Amniotic epithelial cell (primary cell): ENCODE measurements around the gene FRMD5.

Experiments
- DNase-seq: peaks from one replicate; pipeline ENCODE4 v3.0.0-alpha.2; 2010; ENCODE audit warnings: low read depth

FRMD5 gene

DNA sequence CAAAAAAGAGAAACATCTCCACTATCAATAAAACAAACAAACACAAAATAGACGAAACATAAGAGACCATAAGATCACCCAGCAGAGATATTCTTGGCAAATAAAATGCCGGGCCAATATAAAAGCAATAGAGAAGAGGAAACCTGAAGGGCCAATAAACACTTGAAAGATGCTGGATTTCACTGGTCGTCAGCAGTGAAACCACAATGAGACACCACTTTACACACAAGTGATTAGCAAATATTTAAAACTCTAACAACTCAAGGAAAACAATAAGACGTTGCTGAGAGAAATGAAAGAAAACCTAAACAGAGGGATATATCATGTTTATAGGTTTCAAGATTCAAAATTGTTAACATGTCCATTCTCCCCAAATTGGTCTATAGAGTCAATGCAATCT lies 219.7 kb downstream of the FRMD5 start:
- no peak for DNase-seq

GRCh38 chr15:43974852-43975251 lies 220.2 kb downstream of the FRMD5 start:
- DNase-seq: no peak

DNA sequence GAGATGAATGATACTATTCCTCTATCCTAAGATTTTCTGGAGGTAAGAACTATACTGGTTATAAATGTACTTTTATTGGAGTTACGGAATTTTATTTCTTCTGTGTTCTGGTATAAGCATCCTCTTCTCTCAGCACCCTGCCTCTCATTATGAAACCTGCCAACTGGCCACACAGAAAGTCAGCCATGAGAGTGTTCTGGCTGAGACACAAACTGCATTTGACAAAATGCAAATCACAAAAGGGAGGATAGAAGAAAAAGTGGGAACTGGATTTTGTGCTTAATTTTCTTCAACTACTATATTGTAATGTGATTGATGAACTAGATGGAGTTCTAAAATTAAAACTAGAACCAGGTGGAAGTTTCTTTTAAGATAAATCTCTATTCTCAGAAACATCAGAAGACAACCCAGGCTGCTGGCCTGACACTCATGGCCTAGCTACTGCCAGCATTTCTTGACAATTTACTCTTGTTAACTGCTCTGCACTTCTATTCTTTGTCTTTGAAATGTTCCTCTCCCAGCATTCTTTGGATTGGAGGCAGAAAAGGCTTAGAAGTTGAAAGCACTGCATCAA lies 225.2 kb downstream of the FRMD5 start:
- DNase-seq: no peak

DNA sequence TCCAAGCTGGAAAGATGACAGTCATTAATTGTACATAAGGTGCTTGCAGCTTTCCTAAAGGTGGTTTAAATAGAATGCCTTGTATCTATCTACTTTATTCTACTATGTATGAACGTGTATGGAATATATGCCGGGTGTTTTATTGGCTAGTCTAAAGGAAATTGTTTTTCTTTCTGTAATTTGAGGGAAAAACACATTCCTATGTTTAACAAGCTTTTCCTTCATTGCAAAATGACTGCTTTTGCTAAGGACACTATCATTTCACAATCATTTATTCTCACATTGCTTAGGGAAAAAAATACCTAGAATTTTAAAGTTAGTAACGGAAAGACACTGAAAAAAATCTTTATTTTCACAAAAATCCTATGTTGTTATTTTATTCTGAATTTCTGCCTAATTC lies 226.5 kb downstream of the FRMD5 start:
- peak; percentile 8 for DNase-seq

GRCh38 chr15:43966646-43967045 lies 228.4 kb downstream of the FRMD5 start:
- DNase-seq: peak; percentile 51

GRCh38 chr15:43958861-43959330 lies 236.2 kb downstream of the FRMD5 start:
- peak; percentile 76 for DNase-seq

DNA sequence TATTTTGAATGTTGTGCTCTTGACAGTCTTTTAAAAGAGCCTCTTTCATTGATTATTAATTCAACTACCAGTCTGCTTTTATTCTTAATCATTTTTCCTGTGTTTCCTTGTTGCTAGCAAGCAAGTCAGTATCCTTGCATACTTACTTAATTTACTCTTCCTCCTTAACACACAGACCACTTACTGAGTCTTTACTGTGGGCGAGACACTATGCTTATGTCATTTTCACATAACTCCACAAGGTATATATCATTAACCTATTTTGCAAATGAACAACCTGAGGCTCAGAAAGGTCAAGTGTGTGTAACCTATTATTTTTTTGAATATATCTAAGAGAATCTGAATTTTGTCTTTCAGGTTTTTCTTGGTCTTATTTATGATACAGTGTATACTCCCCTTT lies 237.3 kb downstream of the FRMD5 start:
- DNase-seq: no peak

GRCh38 chr15:43955140-43955539 lies 239.9 kb downstream of the FRMD5 start:
- DNase-seq: no peak

- DNase-seq: peak; percentile 16
These were observed 240.9 kb downstream of the FRMD5 start for GRCh38 chr15:43954181-43954621.

GRCh38 chr15:43953402-43953801 lies 241.7 kb downstream of the FRMD5 start:
- DNase-seq: no peak

- no peak for DNase-seq
These were observed 244.5 kb downstream of the FRMD5 start for GRCh38 chr15:43950531-43950930.

GRCh38 chr15:43948691-43949325 lies 246.3 kb downstream of the FRMD5 start:
- no peak for DNase-seq

GRCh38 chr15:43943511-43943910 lies 251.6 kb downstream of the FRMD5 start:
- peak; percentile 36 for DNase-seq

GRCh38 chr15:43942194-43942593 lies 252.9 kb downstream of the FRMD5 start:
- DNase-seq: no peak

DNA sequence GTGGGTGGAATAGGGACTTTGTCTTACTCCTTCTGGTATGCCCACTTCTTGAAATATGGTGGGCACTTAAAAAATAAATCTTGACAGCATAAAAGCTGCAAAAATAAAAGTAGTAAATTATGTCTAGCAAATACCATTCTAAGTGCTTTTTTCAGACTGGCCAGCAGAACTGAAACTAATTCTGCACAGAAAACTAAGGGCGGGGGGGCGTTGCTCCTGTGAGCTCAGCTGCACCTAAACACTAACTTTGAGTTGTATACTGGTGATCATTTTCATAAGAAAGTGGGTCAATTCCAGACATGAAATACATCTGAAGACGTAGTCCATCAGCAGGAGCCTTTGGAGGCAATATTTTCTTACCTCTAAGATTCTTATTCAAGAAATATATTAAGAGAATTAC lies 253.5 kb downstream of the FRMD5 start:
- DNase-seq: no peak

DNA sequence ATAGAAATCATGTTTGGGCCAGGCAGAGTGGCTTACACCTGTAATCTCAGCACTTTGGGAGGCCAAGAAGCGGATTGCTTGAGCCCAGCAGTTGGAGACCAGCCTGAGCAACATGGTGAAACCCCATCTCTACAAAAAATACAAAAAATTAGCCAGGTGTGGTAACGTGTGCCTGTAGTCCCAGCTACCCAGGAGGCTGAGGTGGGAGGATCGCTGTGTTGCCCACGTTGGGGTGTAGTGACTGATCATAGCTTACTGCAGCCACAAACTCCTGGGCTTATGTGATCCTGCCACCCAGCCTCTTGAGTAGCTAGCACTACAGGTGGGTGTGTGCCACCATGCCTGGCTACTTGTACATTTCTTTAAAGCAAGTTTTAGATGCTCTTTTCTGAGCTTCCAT lies 254.0 kb downstream of the FRMD5 start:
- no peak for DNase-seq

DNA sequence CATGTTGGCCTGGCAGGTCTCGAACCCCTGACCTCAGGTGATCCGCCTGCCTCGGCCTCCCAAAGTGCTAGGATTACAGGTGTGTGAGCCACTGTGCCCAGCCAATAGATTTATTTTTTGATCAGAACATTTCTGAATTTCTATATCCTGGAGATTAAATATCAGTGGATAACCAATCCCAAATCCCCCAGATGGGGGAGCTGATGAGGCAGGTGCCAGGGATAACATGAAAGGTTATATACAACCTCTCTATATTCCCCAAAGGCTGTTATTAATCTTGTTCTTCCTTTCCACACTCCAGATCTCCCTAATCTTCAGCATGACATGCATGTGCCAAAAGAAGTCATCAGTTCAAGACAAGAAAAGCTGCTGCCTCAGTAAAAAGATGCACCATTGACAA lies 256.0 kb downstream of the FRMD5 start:
- peak; percentile 19 for DNase-seq

- DNase-seq: no peak
These were observed 260.6 kb downstream of the FRMD5 start for GRCh38 chr15:43934480-43934879.

- DNase-seq: no peak
These were observed 262.2 kb downstream of the FRMD5 start for GRCh38 chr15:43932907-43933306.

DNA sequence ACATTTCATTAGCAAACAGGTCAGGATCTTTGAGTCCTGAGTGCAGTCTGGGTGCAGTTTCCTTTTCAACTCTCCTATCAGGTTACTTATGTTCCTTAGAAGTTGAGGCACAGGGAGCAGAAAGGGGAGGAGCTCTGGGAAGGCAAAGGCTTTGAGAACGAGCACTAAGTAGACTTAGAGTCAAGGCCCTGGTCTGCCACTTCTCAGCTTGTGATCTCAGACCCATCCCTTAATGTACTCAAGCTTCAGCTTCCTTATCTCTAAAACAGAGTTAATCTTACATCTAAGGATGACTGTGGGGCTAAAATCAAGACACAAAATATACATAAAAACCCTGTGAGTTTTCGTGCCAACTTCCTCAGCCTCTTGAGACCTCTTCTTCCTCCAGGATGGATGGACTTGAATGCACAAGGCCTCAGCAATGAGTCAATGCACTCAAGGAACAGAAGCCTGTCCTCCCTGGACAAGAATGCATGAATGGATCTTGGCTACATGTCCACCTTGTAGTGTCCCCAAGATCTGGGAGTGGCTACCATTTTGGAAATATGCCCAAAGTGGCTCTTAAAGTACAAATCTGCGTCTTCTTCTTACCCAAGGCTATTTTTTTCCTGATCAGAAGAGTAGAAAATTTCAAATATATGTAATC lies 263.2 kb downstream of the FRMD5 start:
- peak; percentile 19 for DNase-seq

GRCh38 chr15:43931119-43931518 lies 264.0 kb downstream of the FRMD5 start:
- no peak for DNase-seq

DNA sequence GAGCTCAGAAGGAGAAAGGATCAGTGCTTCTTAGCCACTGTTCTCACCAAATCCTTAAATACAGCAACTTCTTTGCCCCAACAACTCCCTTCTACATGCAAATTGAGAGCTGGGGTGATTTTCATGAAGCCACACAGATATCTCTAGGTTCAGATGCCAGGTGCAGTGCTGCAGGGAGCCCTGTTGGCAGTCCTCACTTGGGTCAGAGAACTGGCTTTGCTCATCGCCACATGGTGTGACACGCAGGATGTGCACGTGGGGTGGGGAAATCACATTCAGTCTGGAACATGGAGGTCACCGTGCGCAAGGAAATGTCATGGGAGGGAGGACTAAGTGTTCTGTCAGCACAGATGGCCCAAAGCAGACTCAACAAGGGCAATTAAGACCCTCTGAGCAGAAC lies 264.5 kb downstream of the FRMD5 start:
- DNase-seq: no peak

GRCh38 chr15:43930079-43930478 lies 265.0 kb downstream of the FRMD5 start:
- DNase-seq: peak; percentile 36

GRCh38 chr15:43928152-43928551 lies 266.9 kb downstream of the FRMD5 start:
- no peak for DNase-seq
